ENCODE data around the gene EVI5. TPM values are rescaled to one million over a fixed set of nuclear protein-coding genes. Genes with fewer than 3 reads are reported as not detected.

Gene EVI5
- total and polyA plus RNA-seq, 2 donors (not counting 1 experiment from before 2014, with no cell fraction given) = 1.5 to 36.3 TPM

DNA sequence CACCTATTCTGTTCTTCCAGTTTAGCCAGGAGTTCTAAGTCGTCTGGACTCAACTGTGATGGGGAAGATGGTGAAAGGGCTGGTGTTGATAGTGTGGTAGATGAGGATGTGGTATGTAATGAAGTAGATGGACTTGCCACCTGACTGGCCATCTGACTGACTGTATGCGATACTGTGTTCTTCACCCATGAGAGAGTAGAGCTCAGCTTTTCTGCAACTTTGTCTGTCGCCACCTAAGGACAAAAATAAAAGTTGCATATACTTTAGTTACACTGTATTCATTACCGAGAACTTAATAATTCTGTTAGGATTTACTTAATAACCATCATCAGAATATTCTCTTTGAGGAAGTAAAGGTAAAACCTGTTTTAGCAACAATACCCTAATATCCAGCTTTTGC lies 48.5 kb downstream of the EVI5 start:
- Histone ChIP-seq H3K4me2 (replicated peaks; ENCODE audit: low read depth, low read length, poor library complexity, severe bottlenecking) (no peak overlapping the region), H4K20me1 (ENCODE audit: control insufficient read depth, insufficient read depth, low read length, poor library complexity, severe bottlenecking) (no peaks in the 10 kb centered on the region)
- TF ChIP-seq EZH2 (IDR thresholded peaks at IDR 0.05; ENCODE audit: borderline replicate concordance, insufficient read depth, low read depth, low read length, poor library complexity, severe bottlenecking) = no peak
- TF ChIP-seq, protein P1, sequence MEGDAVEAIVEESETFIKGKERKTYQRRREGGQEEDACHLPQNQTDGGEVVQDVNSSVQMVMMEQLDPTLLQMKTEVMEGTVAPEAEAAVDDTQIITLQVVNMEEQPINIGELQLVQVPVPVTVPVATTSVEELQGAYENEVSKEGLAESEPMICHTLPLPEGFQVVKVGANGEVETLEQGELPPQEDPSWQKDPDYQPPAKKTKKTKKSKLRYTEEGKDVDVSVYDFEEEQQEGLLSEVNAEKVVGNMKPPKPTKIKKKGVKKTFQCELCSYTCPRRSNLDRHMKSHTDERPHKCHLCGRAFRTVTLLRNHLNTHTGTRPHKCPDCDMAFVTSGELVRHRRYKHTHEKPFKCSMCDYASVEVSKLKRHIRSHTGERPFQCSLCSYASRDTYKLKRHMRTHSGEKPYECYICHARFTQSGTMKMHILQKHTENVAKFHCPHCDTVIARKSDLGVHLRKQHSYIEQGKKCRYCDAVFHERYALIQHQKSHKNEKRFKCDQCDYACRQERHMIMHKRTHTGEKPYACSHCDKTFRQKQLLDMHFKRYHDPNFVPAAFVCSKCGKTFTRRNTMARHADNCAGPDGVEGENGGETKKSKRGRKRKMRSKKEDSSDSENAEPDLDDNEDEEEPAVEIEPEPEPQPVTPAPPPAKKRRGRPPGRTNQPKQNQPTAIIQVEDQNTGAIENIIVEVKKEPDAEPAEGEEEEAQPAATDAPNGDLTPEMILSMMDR (IDR thresholded peaks at IDR 0.05) = no peak

DNA sequence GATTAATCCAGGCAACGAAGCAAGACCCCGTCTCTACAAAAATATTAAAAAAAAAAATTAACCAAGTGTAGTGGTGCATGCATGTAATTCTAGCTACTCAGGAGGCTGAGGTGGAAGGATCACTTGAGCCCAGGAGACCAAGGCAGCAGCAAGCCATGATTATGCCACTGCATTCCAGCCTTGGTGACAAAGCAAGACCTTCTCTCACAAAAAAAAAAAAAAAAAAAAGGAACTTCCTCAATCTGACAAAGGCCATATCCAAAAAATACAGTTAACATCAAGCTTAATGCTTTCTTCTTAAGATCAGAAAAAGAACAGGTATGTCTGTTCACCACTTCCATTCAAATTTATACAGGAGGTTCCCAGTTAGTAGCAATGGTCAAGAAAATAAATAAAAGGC lies 54.4 kb downstream of the EVI5 start:
- H3K27ac ChIP-seq (ENCODE audit: low read length in 2 of 2) = no peak overlapping the region
- ATAC-seq (ENCODE audit: low read depth) = no peak
- H3K9me3 ChIP-seq (ENCODE audit: control extremely low read depth in 1 of 3, control insufficient read depth in 2 of 3, insufficient read depth in 1 of 3, low read length in 2 of 3) = peaks cover 0 to 7% (median 6%) of the 10 kb centered on the region in 3 donors
- H2AFZ ChIP-seq (ENCODE audit: insufficient read depth, low read depth, low read length, poor library complexity, severe bottlenecking) = no peak overlapping the region
- H4K20me1 ChIP-seq (ENCODE audit: control insufficient read depth, insufficient read depth, low read length, poor library complexity, severe bottlenecking) = no peaks in the 10 kb centered on the region
- CTCF ChIA-PET = no interaction called here
- H3K79me2 ChIP-seq (ENCODE audit: control insufficient read depth, insufficient read depth, low read length) = no peaks in the 10 kb centered on the region
- no CpG with 5 or more reads among the region's 2 CpGs for WGBS (ENCODE audit: insufficient coverage)
- no peaks in the 10 kb centered on the region for H3K9me3 Mint-ChIP-seq (ENCODE audit: insufficient read depth)
- no peaks in the 10 kb centered on the region for H3K27me3 Mint-ChIP-seq
- no peak overlapping the region for H3K9ac ChIP-seq (ENCODE audit: low read length)
- no peak overlapping the region for H3K4me3 ChIP-seq (ENCODE audit: control extremely low read depth in 1 of 5, extremely low read depth in 1 of 5, insufficient read depth in 1 of 5, low read depth in 2 of 5, low read length in 4 of 5)
- peaks cover 2 to 8% of the 10 kb centered on the region in 2 experiments for H3K36me3 ChIP-seq (replicated peaks in 1 of 2; ENCODE audit: control extremely low read depth in 1 of 2, control insufficient read depth in 1 of 2, extremely low read depth in 1 of 2, insufficient read depth in 2 of 2, low read length in 1 of 2)
- no peak for DNase-seq
- no peak for TF ChIP-seq EZH2 (IDR thresholded peaks at IDR 0.05; ENCODE audit: borderline replicate concordance, insufficient read depth, low read depth, low read length, poor library complexity, severe bottlenecking)
- TF ChIP-seq, protein P1 (IDR thresholded peaks at IDR 0.05) = no peak
- no peak overlapping the region for H3K4me3 Mint-ChIP-seq
- no peak overlapping the region for H3K27ac Mint-ChIP-seq
- H3K4me1 ChIP-seq (ENCODE audit: control insufficient read depth in 2 of 2, insufficient read depth in 2 of 2, low read length in 2 of 2) = no peaks in the 10 kb centered on the region
- intact Hi-C loops (cut with micrococcal nuclease) = no loop called here
- no peaks in the 10 kb centered on the region for H3K27me3 ChIP-seq (replicated peaks in 1 of 4; ENCODE audit: control extremely low read depth in 1 of 4, control insufficient read depth in 3 of 4, insufficient read depth in 4 of 4, low read length in 3 of 4)
- POLR2A ChIA-PET = no interaction called here
- no peak overlapping the region for H3K4me2 ChIP-seq (replicated peaks; ENCODE audit: low read depth, low read length, poor library complexity, severe bottlenecking)
- H3K4me1 Mint-ChIP-seq = peaks cover 10% of the 10 kb centered on the region

More for the DNA sequence above, 48.5 kb downstream of the EVI5 start:
- Histone ChIP-seq H3K9me3 (ENCODE audit: control extremely low read depth in 1 of 3, control insufficient read depth in 2 of 3, insufficient read depth in 1 of 3, low read length in 2 of 3) (peaks cover 0 to 7% (median 6%) of the 10 kb centered on the region in 3 donors), H3K4me3 (ENCODE audit: control extremely low read depth in 1 of 5, extremely low read depth in 1 of 5, insufficient read depth in 1 of 5, low read depth in 2 of 5, low read length in 4 of 5) (no peak overlapping the region), H3K36me3 (replicated peaks in 1 of 2; ENCODE audit: control extremely low read depth in 1 of 2, control insufficient read depth in 1 of 2, extremely low read depth in 1 of 2, insufficient read depth in 2 of 2, low read length in 1 of 2) (peaks cover 2 to 8% of the 10 kb centered on the region in 2 experiments), H2AFZ (ENCODE audit: insufficient read depth, low read depth, low read length, poor library complexity, severe bottlenecking) (no peak overlapping the region), H3K9ac (ENCODE audit: low read length) (no peak overlapping the region), H3K27ac (ENCODE audit: low read length in 2 of 2) (no peak overlapping the region), H3K27me3 (replicated peaks in 1 of 4; ENCODE audit: control extremely low read depth in 1 of 4, control insufficient read depth in 3 of 4, insufficient read depth in 4 of 4, low read length in 3 of 4) (no peaks in the 10 kb centered on the region), H3K4me1 (ENCODE audit: control insufficient read depth in 2 of 2, insufficient read depth in 2 of 2, low read length in 2 of 2) (peaks cover 4 to 12% of the 10 kb centered on the region in 2 donors), H3K79me2 (ENCODE audit: control insufficient read depth, insufficient read depth, low read length) (peaks cover 3% of the 10 kb centered on the region)
- DNase-seq (no peak), ATAC-seq (ENCODE audit: low read depth) (no peak)
- H3K9me3 Mint-ChIP-seq (ENCODE audit: insufficient read depth) = no peaks in the 10 kb centered on the region
- H3K4me1 Mint-ChIP-seq = peaks cover 29% of the 10 kb centered on the region
- no peak overlapping the region for H3K4me3 Mint-ChIP-seq
- H3K27ac Mint-ChIP-seq = no peak overlapping the region
- H3K27me3 Mint-ChIP-seq = no peaks in the 10 kb centered on the region
- WGBS (ENCODE audit: insufficient coverage) = 86% methylated on average over 1 of the region's 4 CpGs
- intact Hi-C loops (cut with micrococcal nuclease) = no loop called here
- ChIA-PET POLR2A (no interaction called here), CTCF (interaction anchor here (0.6 to 1.2 kb wide), 2 partner anchors 8 to 13 kb away, joined by 3 to 6 read pairs; no protein-coding TSS in a partner anchor)

Data from B cell (primary cell).